Prostate gland (tissue), 2 donors: Measurements from ENCODE around the gene AUTS2.

Source experiments
- POLR2A ChIP-seq: fragments of 450-650 bp; IDR thresholded peaks from one replicate; pipeline ENCODE4 v1.6.1; 2016; ENCODE audit warnings: antibody characterized with exemption, mild to moderate bottlenecking
- POLR2AphosphoS5 ChIP-seq: sonication (generic); formaldehyde crosslinking; IDR thresholded peaks from one replicate; pipeline ENCODE4 v1.6.1; 2017; ENCODE audit warnings: antibody characterized with exemption
- TF ChIP-seq, protein P1 (sequence below), 4 experiments: fragments of 200-600 bp in 2 of 4; fragments of 450-650 bp in 2 of 4; sonication (generic) in 2 of 4; IDR thresholded peaks; 1 replicate in 3 of 4; 2 replicates in 1 of 4; pipeline ENCODE4 v1.5.1; 2016 to 2019; ENCODE audit warnings: antibody characterized with exemption in 4 of 4, mild to moderate bottlenecking in 2 of 4, moderate library complexity in 2 of 4

DNA sequence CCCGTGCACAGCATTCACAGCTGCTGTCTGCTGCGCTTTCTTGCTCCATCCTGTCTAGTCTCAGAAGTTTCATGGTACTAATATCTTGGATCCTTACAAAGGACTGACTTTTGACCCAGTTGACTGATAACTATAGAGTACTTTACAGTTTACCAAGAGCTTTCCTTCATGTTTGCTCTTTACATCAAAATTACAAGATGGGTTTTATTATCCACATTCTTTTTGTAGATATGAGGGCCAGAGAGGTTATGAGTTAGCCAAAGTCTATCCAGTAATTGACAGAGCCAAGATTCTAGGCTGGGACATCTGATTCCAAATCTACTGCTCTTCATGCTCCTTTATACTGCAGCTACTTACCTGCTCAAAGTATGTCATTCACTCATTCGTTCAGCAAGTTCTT, 218.2 kb downstream of the AUTS2 start:
- TF ChIP-seq, protein P1, sequence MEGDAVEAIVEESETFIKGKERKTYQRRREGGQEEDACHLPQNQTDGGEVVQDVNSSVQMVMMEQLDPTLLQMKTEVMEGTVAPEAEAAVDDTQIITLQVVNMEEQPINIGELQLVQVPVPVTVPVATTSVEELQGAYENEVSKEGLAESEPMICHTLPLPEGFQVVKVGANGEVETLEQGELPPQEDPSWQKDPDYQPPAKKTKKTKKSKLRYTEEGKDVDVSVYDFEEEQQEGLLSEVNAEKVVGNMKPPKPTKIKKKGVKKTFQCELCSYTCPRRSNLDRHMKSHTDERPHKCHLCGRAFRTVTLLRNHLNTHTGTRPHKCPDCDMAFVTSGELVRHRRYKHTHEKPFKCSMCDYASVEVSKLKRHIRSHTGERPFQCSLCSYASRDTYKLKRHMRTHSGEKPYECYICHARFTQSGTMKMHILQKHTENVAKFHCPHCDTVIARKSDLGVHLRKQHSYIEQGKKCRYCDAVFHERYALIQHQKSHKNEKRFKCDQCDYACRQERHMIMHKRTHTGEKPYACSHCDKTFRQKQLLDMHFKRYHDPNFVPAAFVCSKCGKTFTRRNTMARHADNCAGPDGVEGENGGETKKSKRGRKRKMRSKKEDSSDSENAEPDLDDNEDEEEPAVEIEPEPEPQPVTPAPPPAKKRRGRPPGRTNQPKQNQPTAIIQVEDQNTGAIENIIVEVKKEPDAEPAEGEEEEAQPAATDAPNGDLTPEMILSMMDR (IDR thresholded peaks at IDR 0.05), result no peak
- TF ChIP-seq POLR2A (no peak), POLR2AphosphoS5 (no peak)
